ENCODE data around the gene ITGB6.

- TF ChIP-seq CTCF (IDR thresholded peaks at IDR 0.05) (no peak), POLR2AphosphoS5 (IDR thresholded peaks at IDR 0.05) (no peak), POLR2A (IDR thresholded peaks at IDR 0.05) (no peak)
Measured at GRCh38 chr2:160221391-160222276, 21.6 kb upstream of the ITGB6 start.
